ENCODE measurements around the gene RCN1. TPM values are rescaled to one million over a fixed set of nuclear protein-coding genes. Genes with fewer than 3 reads are reported as not detected.

The RCN1 gene
- total RNA-seq, 1 donor from 2014 or later = 201 TPM

GRCh38 chr11:32153747-32154146 is 62.9 kb downstream of the RCN1 start:
- Mint-ChIP-seq H3K36me3 (ENCODE audit: insufficient read depth) (no peaks in the 10 kb centered on the region), H3K4me3 (ENCODE audit: low read depth) (no peak overlapping the region), H3K27ac (no peak overlapping the region), H3K9me3 (ENCODE audit: low read depth) (peaks cover 3% of the 10 kb centered on the region), H3K27me3 (peaks cover 23% of the 10 kb centered on the region), H3K4me1 (ENCODE audit: low read depth) (peaks cover 6% of the 10 kb centered on the region)
- no peak for DNase-seq (ENCODE audit: low spot score, unreplicated experiment)
- no peak for TF ChIP-seq CTCF (IDR thresholded peaks at IDR 0.05; ENCODE audit: unreplicated experiment)

- peak; percentile 24 for TF ChIP-seq CTCF (IDR thresholded peaks at IDR 0.05; ENCODE audit: unreplicated experiment)
- Mint-ChIP-seq H3K27me3 (peaks cover 20% of the 10 kb centered on the region), H3K27ac (no peak overlapping the region), H3K4me3 (ENCODE audit: low read depth) (no peak overlapping the region), H3K4me1 (ENCODE audit: low read depth) (peaks cover 6% of the 10 kb centered on the region), H3K9me3 (ENCODE audit: low read depth) (peaks cover 3% of the 10 kb centered on the region), H3K36me3 (ENCODE audit: insufficient read depth) (no peaks in the 10 kb centered on the region)
- no peak for DNase-seq (ENCODE audit: low spot score, unreplicated experiment)
These were observed 63.4 kb downstream of the RCN1 start for GRCh38 chr11:32154275-32154674.

Measured in progenitor cell of endocrine pancreas (in vitro differentiated cells).